ENCODE results near the gene BSG.

DNA sequence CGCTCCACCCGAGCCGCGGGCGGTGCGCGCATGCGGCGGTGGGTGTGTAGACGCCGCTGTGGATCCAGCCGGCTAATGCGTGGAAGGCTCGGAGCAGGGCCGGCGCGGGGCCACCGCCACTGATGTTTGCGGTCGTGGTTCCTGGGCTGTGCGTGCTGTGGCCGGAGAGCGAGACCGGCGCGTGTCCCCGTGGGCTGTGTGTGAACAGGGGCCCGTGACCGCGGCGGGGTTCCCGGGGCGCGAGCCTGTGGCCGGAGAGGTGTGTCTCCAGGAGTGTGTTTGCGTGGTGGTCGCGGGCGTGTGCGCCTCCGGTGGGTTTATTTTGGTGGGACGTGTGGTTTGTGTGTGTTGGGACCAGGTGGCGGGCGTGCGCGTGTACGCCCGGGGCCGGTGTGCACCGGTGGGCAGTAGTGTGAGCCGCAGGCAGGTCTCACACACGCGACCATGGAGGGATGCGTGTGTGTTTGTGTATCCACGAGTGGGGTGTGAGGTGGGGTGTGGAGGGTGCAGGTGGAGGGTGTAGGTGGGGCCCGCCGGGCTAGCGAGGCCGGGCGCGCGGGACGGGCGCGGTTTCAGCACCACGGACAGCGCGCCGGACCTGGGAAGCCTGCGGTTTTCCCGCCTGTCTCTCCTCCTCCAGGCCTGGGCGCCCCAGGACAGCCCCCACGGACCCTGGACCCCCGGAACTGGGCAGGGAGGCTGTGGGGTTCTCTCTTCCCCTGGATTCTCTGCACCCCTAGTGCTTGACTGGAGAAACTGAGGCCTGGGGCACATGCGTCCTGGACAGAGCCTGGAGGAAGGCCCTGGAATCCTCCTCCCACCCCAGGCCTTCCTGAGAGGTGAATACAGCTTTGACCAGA, 18.9 kb downstream of the BSG start:
- TF ChIP-seq, protein P1, sequence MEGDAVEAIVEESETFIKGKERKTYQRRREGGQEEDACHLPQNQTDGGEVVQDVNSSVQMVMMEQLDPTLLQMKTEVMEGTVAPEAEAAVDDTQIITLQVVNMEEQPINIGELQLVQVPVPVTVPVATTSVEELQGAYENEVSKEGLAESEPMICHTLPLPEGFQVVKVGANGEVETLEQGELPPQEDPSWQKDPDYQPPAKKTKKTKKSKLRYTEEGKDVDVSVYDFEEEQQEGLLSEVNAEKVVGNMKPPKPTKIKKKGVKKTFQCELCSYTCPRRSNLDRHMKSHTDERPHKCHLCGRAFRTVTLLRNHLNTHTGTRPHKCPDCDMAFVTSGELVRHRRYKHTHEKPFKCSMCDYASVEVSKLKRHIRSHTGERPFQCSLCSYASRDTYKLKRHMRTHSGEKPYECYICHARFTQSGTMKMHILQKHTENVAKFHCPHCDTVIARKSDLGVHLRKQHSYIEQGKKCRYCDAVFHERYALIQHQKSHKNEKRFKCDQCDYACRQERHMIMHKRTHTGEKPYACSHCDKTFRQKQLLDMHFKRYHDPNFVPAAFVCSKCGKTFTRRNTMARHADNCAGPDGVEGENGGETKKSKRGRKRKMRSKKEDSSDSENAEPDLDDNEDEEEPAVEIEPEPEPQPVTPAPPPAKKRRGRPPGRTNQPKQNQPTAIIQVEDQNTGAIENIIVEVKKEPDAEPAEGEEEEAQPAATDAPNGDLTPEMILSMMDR (IDR thresholded peaks at IDR 0.05; ENCODE audit: poor library complexity, severe bottlenecking): no peak
- no peak for TF ChIP-seq POLR2AphosphoS5 (IDR thresholded peaks at IDR 0.05)
- no peak for TF ChIP-seq TAF1 (IDR thresholded peaks at IDR 0.05; ENCODE audit: low read depth)

Measured in neural cell (in vitro differentiated cells).